Measurements from ENCODE around the gene NAV2. TPM values are rescaled to one million over a fixed set of nuclear protein-coding genes. Genes with fewer than 3 reads are reported as not detected.

The NAV2 gene
- total and polyA plus RNA-seq, 12 donors, result 6.9 to 34.7 (median 20.2) TPM

- ATAC-seq, result peak; percentile 50 to 80 (median 56)
- intact Hi-C loops (cut with DNase I), result loop anchor here in 3 of 10 donors (5.0 to 10.0 kb wide), 2 partner anchors 42 to 74 kb away; no protein-coding TSS in a partner anchor
- H3K9me3 ChIP-seq, result no peaks in the 10 kb centered on the region
- peaks cover 0 to 59% (median 31%) of the 10 kb centered on the region in 9 donors for H3K4me1 ChIP-seq
- H3K27ac ChIP-seq, result peak overlapping the region; percentile 69 to 97 (median 88)
- WGBS, 2 donors, result 18 to 20% methylated on average over 2 of the region's 2 CpGs
- no peaks in the 10 kb centered on the region for H3K27me3 ChIP-seq
- H3K36me3 ChIP-seq, result peaks cover 0 to 64% (median 0%) of the 10 kb centered on the region in 9 donors
- TF ChIP-seq, protein P1, sequence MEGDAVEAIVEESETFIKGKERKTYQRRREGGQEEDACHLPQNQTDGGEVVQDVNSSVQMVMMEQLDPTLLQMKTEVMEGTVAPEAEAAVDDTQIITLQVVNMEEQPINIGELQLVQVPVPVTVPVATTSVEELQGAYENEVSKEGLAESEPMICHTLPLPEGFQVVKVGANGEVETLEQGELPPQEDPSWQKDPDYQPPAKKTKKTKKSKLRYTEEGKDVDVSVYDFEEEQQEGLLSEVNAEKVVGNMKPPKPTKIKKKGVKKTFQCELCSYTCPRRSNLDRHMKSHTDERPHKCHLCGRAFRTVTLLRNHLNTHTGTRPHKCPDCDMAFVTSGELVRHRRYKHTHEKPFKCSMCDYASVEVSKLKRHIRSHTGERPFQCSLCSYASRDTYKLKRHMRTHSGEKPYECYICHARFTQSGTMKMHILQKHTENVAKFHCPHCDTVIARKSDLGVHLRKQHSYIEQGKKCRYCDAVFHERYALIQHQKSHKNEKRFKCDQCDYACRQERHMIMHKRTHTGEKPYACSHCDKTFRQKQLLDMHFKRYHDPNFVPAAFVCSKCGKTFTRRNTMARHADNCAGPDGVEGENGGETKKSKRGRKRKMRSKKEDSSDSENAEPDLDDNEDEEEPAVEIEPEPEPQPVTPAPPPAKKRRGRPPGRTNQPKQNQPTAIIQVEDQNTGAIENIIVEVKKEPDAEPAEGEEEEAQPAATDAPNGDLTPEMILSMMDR (IDR thresholded peaks at IDR 0.05), result no peak
- peak in 1 of 2 donors; percentile 34 for DNase-seq
- peak overlapping the region in 9 of 10 donors; percentile 32 to 59 (median 47) for H3K4me3 ChIP-seq
Observed at GRCh38 chr11:20049231-20049630, 336.6 kb downstream of the NAV2 start.

- TF ChIP-seq, protein P1 (IDR thresholded peaks at IDR 0.05), result no peak
- H3K4me1 ChIP-seq, result peaks cover 0 to 55% (median 25%) of the 10 kb centered on the region in 9 donors
- DNase-seq (no peak), ATAC-seq (peak in 3 of 8 donors; percentile 5 to 23 (median 18))
- WGBS, 2 donors, result 55 to 84% methylated on average over 4 of the region's 4 CpGs
- peak overlapping the region in 8 of 10 donors; percentile 69 to 97 (median 89) for H3K27ac ChIP-seq
- H3K9me3 ChIP-seq, result no peaks in the 10 kb centered on the region
- H3K27me3 ChIP-seq, result no peaks in the 10 kb centered on the region
- peaks cover 0 to 65% (median 0%) of the 10 kb centered on the region in 9 donors for H3K36me3 ChIP-seq
- no peak overlapping the region for H3K4me3 ChIP-seq
- intact Hi-C loops (cut with DNase I), result loop anchor here in 1 of 10 donors (5.0 kb wide), 1 partner anchor 62 kb away; no protein-coding TSS in a partner anchor
Observed at GRCh38 chr11:20050048-20050447, 337.4 kb downstream of the NAV2 start.

- peaks cover 0 to 57% (median 32%) of the 10 kb centered on the region in 9 donors for H3K4me1 ChIP-seq
- H3K27ac ChIP-seq, result peak overlapping the region in 7 of 10 donors; percentile 20 to 97 (median 90)
- TF ChIP-seq, protein P1 (IDR thresholded peaks at IDR 0.05), result no peak
- H3K36me3 ChIP-seq, result peaks cover 0 to 65% (median under 1%) of the 10 kb centered on the region in 9 donors
- H3K9me3 ChIP-seq, result no peaks in the 10 kb centered on the region
- DNase-seq, result no peak
- ATAC-seq, result no peak
- H3K27me3 ChIP-seq, result no peaks in the 10 kb centered on the region
- 67 to 80% methylated on average over 9 of the region's 9 CpGs for WGBS, 2 donors
- intact Hi-C loops (cut with DNase I), result loop anchor here in 1 of 10 donors (5.0 kb wide), 1 partner anchor 62 kb away; no protein-coding TSS in a partner anchor
- H3K4me3 ChIP-seq, result no peak overlapping the region
Observed at GRCh38 chr11:20050551-20051333, 338.1 kb downstream of the NAV2 start.

Measured in heart right ventricle (tissue), 16 donors.